HL-60/S4 treated with phorbol 12-myristate 13-acetate at 8.2 ng/mL for 4 days and 3 days (cell line): ENCODE results near the gene EPHB2.

Experiments
- in situ Hi-C: fragments of 300-500 bp; cut with MboI; formaldehyde crosslinking; loops from 2 replicates; pipeline ENCODE4 v1.15.0; 2022; ENCODE audit warnings: low sequenced_read_pairs

EPHB2 gene

GRCh38 chr1:22850681-22851080 is 140.0 kb downstream of the EPHB2 start:
- in situ Hi-C loops, result no loop called here

- in situ Hi-C loops, result no loop called here
Measured at GRCh38 chr1:22851517-22851916, 140.9 kb downstream of the EPHB2 start.

GRCh38 chr1:22852144-22852655 is 141.6 kb downstream of the EPHB2 start:
- in situ Hi-C loops, result no loop called here

- in situ Hi-C loops, result no loop called here
Measured at GRCh38 chr1:22853651-22854185, 143.1 kb downstream of the EPHB2 start.

- in situ Hi-C loops, result no loop called here
Measured at GRCh38 chr1:22854688-22855565, 144.3 kb downstream of the EPHB2 start.

GRCh38 chr1:22855668-22856606 is 145.3 kb downstream of the EPHB2 start:
- in situ Hi-C loops, result no loop called here

- in situ Hi-C loops, result no loop called here
Measured at GRCh38 chr1:22857661-22858060, 147.0 kb downstream of the EPHB2 start.

GRCh38 chr1:22860414-22860800 is 149.8 kb downstream of the EPHB2 start:
- in situ Hi-C loops, result no loop called here

- in situ Hi-C loops, result no loop called here
Measured at GRCh38 chr1:22860883-22861385, 150.3 kb downstream of the EPHB2 start.

- in situ Hi-C loops, result no loop called here
Measured at GRCh38 chr1:22861764-22862440, 151.3 kb downstream of the EPHB2 start.

- in situ Hi-C loops, result no loop called here
Measured at GRCh38 chr1:22862752-22863151, 152.1 kb downstream of the EPHB2 start.

GRCh38 chr1:22863766-22864165 is 153.1 kb downstream of the EPHB2 start:
- in situ Hi-C loops, result no loop called here

GRCh38 chr1:22864886-22865285 is 154.2 kb downstream of the EPHB2 start:
- in situ Hi-C loops, result no loop called here

GRCh38 chr1:22865736-22866135 is 155.1 kb downstream of the EPHB2 start:
- in situ Hi-C loops, result no loop called here

- in situ Hi-C loops, result no loop called here
Measured at GRCh38 chr1:22866868-22867267, 156.2 kb downstream of the EPHB2 start.

- in situ Hi-C loops, result no loop called here
Measured at GRCh38 chr1:22868331-22868730, 157.7 kb downstream of the EPHB2 start.

GRCh38 chr1:22869325-22869724 is 158.7 kb downstream of the EPHB2 start:
- in situ Hi-C loops, result no loop called here

GRCh38 chr1:22870201-22870871 is 159.7 kb downstream of the EPHB2 start:
- in situ Hi-C loops, result no loop called here

GRCh38 chr1:22872981-22873664 is 162.5 kb downstream of the EPHB2 start:
- in situ Hi-C loops, result no loop called here
